HepG2 (cell line): ENCODE results near the gene NDUFS6. TPM values are rescaled to one million over a fixed set of nuclear protein-coding genes. Genes with fewer than 3 reads are reported as not detected.

Experiments
- ATAC-seq: fragments of 200-7000 bp; cut with Tn5 transposase; 3 replicates; pipeline ENCODE4 v1.9.1; 2020; ENCODE audit warnings: mild to moderate bottlenecking, moderate library complexity
- BruUV-seq: library from RNA; stranded (reverse); fragments of 400-500 nt; replicated peaks from 2 replicates; lab custom pipeline; 2021; lab: Mats Ljungman, UMichigan
- CTCF ChIA-PET: fragments of 300-600 bp; formaldehyde crosslinking; extraction: SDS; loops from one replicate; lab custom pipeline; 2021; ENCODE audit warnings: low total read pairs, inconsistent platforms, low intra/inter-chr PET ratio; lab: Yijun Ruan, JAX
- POLR2A ChIA-PET: fragments of 350-600 bp; sonication (Branson Sonifier 250); formaldehyde crosslinking; loops from one replicate; lab custom pipeline; 2020; ENCODE audit warnings: antibody characterized with exemption, inconsistent platforms; lab: Yijun Ruan, JAX
- DNase-seq: peaks from one replicate; pipeline ENCODE4 v3.0.0-alpha.2; 2015; ENCODE audit warnings: low spot score
- FAIRE-seq: peaks from 3 replicates; lab custom pipeline; 2011; peaks lifted over from hg19 to GRCh38; lab: Jason Lieb, UNC
- H2AFZ ChIP-seq: one replicate; pipeline ENCODE4 v1.6.1; 2011; ENCODE audit warnings: low read length, inconsistent platforms
- H3K27ac ChIP-seq: fragments of 300-600 bp; 3 replicates; pipeline ENCODE4 v1.8.0; 2011; ENCODE audit warnings: mixed run types, mild to moderate bottlenecking, mixed read lengths, low read length, inconsistent platforms; ENCODE audit not compliant: insufficient read depth; ENCODE audit errors: extremely low read length
- H3K27me3 ChIP-seq, 2 experiments: fragments of 200-600 bp in 1 of 2; 2 replicates in 1 of 2; 3 replicates in 1 of 2; pipeline versions ENCODE4 v1.6.0 to v1.8.0; 2011; ENCODE audit warnings: low read length in 2 of 2, mild to moderate bottlenecking in 2 of 2, moderate library complexity in 2 of 2, inconsistent platforms in 1 of 2; ENCODE audit not compliant: insufficient read depth in 2 of 2, control insufficient read depth in 1 of 2
- H3K36me3 ChIP-seq, 2 experiments: fragments of 200-600 bp in 1 of 2; replicated peaks in 1 of 2; 2 replicates in 1 of 2; 3 replicates in 1 of 2; pipeline versions ENCODE4 v1.5.1 to v1.8.0; 2011; ENCODE audit warnings: low read length in 2 of 2, inconsistent platforms in 1 of 2; ENCODE audit not compliant: insufficient read depth in 2 of 2, control insufficient read depth in 1 of 2
- H3K4me1 ChIP-seq: 2 replicates; pipeline ENCODE4 v1.5.1; 2012; ENCODE audit warnings: low read length, inconsistent platforms; ENCODE audit not compliant: insufficient read depth
- H3K4me2 ChIP-seq: 2 replicates; pipeline ENCODE4 v1.6.0; 2011; ENCODE audit warnings: low read depth, low read length, inconsistent platforms
- H3K4me3 ChIP-seq, 3 experiments: fragments of 200-600 bp in 1 of 3; sonication (generic), shearing (Covaris generic) in 1 of 3; replicated peaks in 1 of 3; 2 replicates each; pipeline ENCODE4 v1.5.1; 2011 to 2016; ENCODE audit warnings: low read length in 3 of 3, inconsistent platforms in 2 of 3, low read depth in 2 of 3, mild to moderate bottlenecking in 2 of 3, control low read depth in 1 of 3, mixed read lengths in 1 of 3; ENCODE audit not compliant: insufficient read depth in 1 of 3
- H3K79me2 ChIP-seq: one replicate; pipeline ENCODE4 v1.6.1; 2011; ENCODE audit warnings: low read length, inconsistent platforms; ENCODE audit not compliant: insufficient read depth
- H3K9ac ChIP-seq: 2 replicates; pipeline ENCODE4 v1.6.0; 2011; ENCODE audit warnings: mild to moderate bottlenecking, low read depth, low read length, inconsistent platforms; ENCODE audit not compliant: insufficient read depth
- H3K9me3 ChIP-seq: 2 replicates; pipeline ENCODE4 v1.5.1; 2012; ENCODE audit warnings: mild to moderate bottlenecking, low read length
- H4K20me1 ChIP-seq: 2 replicates; pipeline ENCODE4 v1.6.0; 2011; ENCODE audit warnings: inconsistent platforms, mild to moderate bottlenecking, low read length, moderate library complexity; ENCODE audit not compliant: insufficient read depth
- MTF1 ChIP-seq: sonication (generic); formaldehyde crosslinking; IDR thresholded peaks from 2 replicates; pipeline ENCODE4 v1.5.0; 2020; ENCODE audit warnings: missing genetic modification reagents
- REXO4 ChIP-seq: sonication (generic); formaldehyde crosslinking; IDR thresholded peaks from 2 replicates; pipeline ENCODE4 v1.8.0; 2022; ENCODE audit warnings: missing genetic modification reagents, mild to moderate bottlenecking, borderline replicate concordance
- SP2 ChIP-seq: sonication (generic); formaldehyde crosslinking; IDR thresholded peaks from 2 replicates; pipeline ENCODE4 v1.5.1; 2020; ENCODE audit warnings: mild to moderate bottlenecking, missing genetic modification reagents
- ZNF607 ChIP-seq: sonication (generic); formaldehyde crosslinking; IDR thresholded peaks from 2 replicates; pipeline ENCODE4 v1.5.1; 2020; ENCODE audit warnings: missing genetic modification reagents, mild to moderate bottlenecking, borderline replicate concordance
- ZNF619 ChIP-seq: sonication (generic); formaldehyde crosslinking; IDR thresholded peaks from 2 replicates; pipeline ENCODE4 v1.4.0; 2020; ENCODE audit warnings: mild to moderate bottlenecking, missing genetic modification reagents
- ZNF788 ChIP-seq: sonication (generic); formaldehyde crosslinking; IDR thresholded peaks from 2 replicates; pipeline ENCODE4 v1.5.0; 2020; ENCODE audit warnings: mild to moderate bottlenecking, missing genetic modification reagents, borderline replicate concordance
- ZSCAN20 ChIP-seq: sonication (generic); formaldehyde crosslinking; IDR thresholded peaks from 2 replicates; pipeline ENCODE4 v1.4.0; 2020; ENCODE audit warnings: missing genetic modification reagents, mild to moderate bottlenecking, borderline replicate concordance
- ZSCAN9 ChIP-seq: IDR thresholded peaks from 2 replicates; pipeline ENCODE4 v1.6.1; 2016; ENCODE audit warnings: borderline replicate concordance
- WGBS: methylation state at CpG from one replicate; pipeline ENCODE4 v1.1.6; 2017; ENCODE audit warnings: low lambda C conversion rate; 5-methylcytosine and 5-hydroxymethylcytosine counted together
- in situ Hi-C: cut with HindIII; loops from 2 replicates; pipeline ENCODE4 v1.10.0; 2017; ENCODE audit warnings: low pct_unique_long_range_greater_than_20kb; ENCODE audit not compliant: extremely low pct_ligation_motif_present
- intact Hi-C: fragments of 100-400 bp; cut with micrococcal nuclease; formaldehyde crosslinking; loops from one replicate; pipeline ENCODE4 v1.10.0; 2022; ENCODE audit not compliant: unreplicated experiment
- polyA plus RNA-seq, 8 experiments: library from polyadenylated mRNA; depleted of rRNA in 3 of 8; stranded (reverse) in 7 of 8; unstranded in 1 of 8; fragments of >200 nt; fragmentation: Illumina TruSeq in 4 of 8; extraction: Trizol in 4 of 8; gene quantifications; 2 replicates each; pipeline versions ENCODE4 v1.2.1 to v1.2.3, GENCODE V29; 2011 to 2016; ENCODE audit warnings: low read depth in 4 of 8, missing spikeins in 1 of 8, mixed read lengths in 1 of 8; ENCODE audit not compliant: insufficient read depth in 1 of 8
- total RNA-seq, 5 experiments: library from RNA; depleted of rRNA; stranded (reverse); fragments of >200 nt; fragmentation: Illumina TruSeq; extraction: Trizol; gene quantifications; 2 replicates each; pipeline ENCODE4 v1.2.3, GENCODE V29; 2016; ENCODE audit warnings: low read depth in 1 of 5
- TF ChIP-seq, protein P1 (sequence below): sonication (generic); formaldehyde crosslinking; IDR thresholded peaks from 2 replicates; pipeline ENCODE4 v1.4.0; 2020; ENCODE audit warnings: missing genetic modification reagents

Gene NDUFS6
- total and polyA plus RNA-seq, 2 of the 13 experiments (the other 11 are each of a cell fraction or from before 2014, with no cell fraction given): 23.7 to 50.4 TPM

DNA sequence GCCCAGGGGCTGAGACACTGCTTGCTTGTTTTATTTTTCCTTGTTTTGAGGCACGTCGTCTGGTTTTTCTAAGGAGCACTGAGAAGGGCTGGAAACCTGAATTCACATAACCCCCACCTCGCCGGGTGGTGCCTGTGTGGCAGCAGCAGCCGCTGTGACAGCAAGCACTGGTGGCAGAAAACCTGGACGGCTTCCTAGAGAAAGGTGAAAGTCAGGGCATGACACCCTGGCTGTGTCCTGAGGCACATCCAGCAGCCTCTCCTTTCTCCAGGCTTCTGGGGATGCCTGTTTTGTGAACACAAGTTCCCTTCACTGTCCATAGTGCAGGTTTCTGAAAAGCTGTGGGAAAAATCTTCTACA, 30.8 kb upstream of the NDUFS6 start:
- FAIRE-seq: no peak
- no TSS peak for BruUV-seq

More for the DNA sequence above, 30.8 kb upstream of the NDUFS6 start:
- CTCF ChIA-PET: no interaction called here
- no peaks in the 10 kb centered on the region for H4K20me1 ChIP-seq
- intact Hi-C loops (no loop called here), in situ Hi-C loops (no loop called here)
- H3K4me3 ChIP-seq: no peak overlapping the region
- H3K27me3 ChIP-seq: peaks cover 2 to 51% of the 10 kb centered on the region in 2 experiments; a peak in 4 of 5 replicates
- no peak overlapping the region for H2AFZ ChIP-seq
- POLR2A ChIA-PET: no interaction called here
- no peaks in the 10 kb centered on the region for H3K79me2 ChIP-seq
- ATAC-seq: no peak
- no peak overlapping the region for H3K4me2 ChIP-seq
- no peak overlapping the region for H3K9ac ChIP-seq
- H3K9me3 ChIP-seq: no peaks in the 10 kb centered on the region
- no peak overlapping the region for H3K27ac ChIP-seq
- H3K4me1 ChIP-seq: no peaks in the 10 kb centered on the region
- no peak for DNase-seq
- H3K36me3 ChIP-seq: no peaks in the 10 kb centered on the region
- TF ChIP-seq ZNF607 (CRISPR knock-in tag) (no peak), SP2 (CRISPR knock-in tag) (no peak), MTF1 (CRISPR knock-in tag) (no peak), ZNF788 (CRISPR knock-in tag) (no peak), ZSCAN20 (CRISPR knock-in tag) (no peak), ZNF619 (CRISPR knock-in tag) (no peak), ZSCAN9 (no peak), REXO4 (CRISPR knock-in tag) (no peak)
- TF ChIP-seq, protein P1, sequence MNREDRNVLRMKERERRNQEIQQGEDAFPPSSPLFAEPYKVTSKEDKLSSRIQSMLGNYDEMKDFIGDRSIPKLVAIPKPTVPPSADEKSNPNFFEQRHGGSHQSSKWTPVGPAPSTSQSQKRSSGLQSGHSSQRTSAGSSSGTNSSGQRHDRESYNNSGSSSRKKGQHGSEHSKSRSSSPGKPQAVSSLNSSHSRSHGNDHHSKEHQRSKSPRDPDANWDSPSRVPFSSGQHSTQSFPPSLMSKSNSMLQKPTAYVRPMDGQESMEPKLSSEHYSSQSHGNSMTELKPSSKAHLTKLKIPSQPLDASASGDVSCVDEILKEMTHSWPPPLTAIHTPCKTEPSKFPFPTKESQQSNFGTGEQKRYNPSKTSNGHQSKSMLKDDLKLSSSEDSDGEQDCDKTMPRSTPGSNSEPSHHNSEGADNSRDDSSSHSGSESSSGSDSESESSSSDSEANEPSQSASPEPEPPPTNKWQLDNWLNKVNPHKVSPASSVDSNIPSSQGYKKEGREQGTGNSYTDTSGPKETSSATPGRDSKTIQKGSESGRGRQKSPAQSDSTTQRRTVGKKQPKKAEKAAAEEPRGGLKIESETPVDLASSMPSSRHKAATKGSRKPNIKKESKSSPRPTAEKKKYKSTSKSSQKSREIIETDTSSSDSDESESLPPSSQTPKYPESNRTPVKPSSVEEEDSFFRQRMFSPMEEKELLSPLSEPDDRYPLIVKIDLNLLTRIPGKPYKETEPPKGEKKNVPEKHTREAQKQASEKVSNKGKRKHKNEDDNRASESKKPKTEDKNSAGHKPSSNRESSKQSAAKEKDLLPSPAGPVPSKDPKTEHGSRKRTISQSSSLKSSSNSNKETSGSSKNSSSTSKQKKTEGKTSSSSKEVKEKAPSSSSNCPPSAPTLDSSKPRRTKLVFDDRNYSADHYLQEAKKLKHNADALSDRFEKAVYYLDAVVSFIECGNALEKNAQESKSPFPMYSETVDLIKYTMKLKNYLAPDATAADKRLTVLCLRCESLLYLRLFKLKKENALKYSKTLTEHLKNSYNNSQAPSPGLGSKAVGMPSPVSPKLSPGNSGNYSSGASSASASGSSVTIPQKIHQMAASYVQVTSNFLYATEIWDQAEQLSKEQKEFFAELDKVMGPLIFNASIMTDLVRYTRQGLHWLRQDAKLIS (CRISPR knock-in tag): no peak
- TF ChIP-seq, all 625 proteins: peak for 0
- WGBS: 24% methylated on average over 6 of the region's 6 CpGs
